Stimulated activated naive CD8-positive, alpha-beta T cell treated with anti-CD3 and anti-CD28 coated beads, Interleukin-15, Interleukin-2, amounts not matched to agents 100 ng/mL and 50 ng/mL, for 24 hours (primary cell): ENCODE data around the gene CD84.
"Not testable (repeated sequence)": the region's sequence is repeated elsewhere in the genome, so short reads cannot be mapped to it uniquely, and the experiment has no call there.

Experiments used
- H3K27ac Mint-ChIP-seq: one replicate; pipeline ENCODE4 v1.8.0; 2021; ENCODE audit warnings: mild to moderate bottlenecking, mixed read lengths
- H3K27me3 Mint-ChIP-seq: one replicate; pipeline ENCODE4 v1.8.0; 2021; ENCODE audit warnings: mixed read lengths
- H3K36me3 Mint-ChIP-seq: one replicate; pipeline ENCODE4 v1.8.0; 2021; ENCODE audit warnings: low read depth, mixed read lengths
- H3K4me1 Mint-ChIP-seq: one replicate; pipeline ENCODE4 v1.8.0; 2021; ENCODE audit warnings: low read depth, mixed read lengths
- H3K4me3 Mint-ChIP-seq: one replicate; pipeline ENCODE4 v1.8.0; 2021; ENCODE audit warnings: mild to moderate bottlenecking, mixed read lengths
- H3K9me3 Mint-ChIP-seq: one replicate; pipeline ENCODE4 v1.8.0; 2021; ENCODE audit warnings: mixed read lengths

Gene CD84

GRCh38 chr1:160499631-160500030, 79.7 kb downstream of the CD84 start:
- H3K9me3 Mint-ChIP-seq, result peaks cover 39% of the 10 kb centered on the region
- H3K36me3 Mint-ChIP-seq, result peaks cover 72% of the 10 kb centered on the region
- no peak overlapping the region for H3K4me3 Mint-ChIP-seq
- H3K27me3 Mint-ChIP-seq, result no peaks in the 10 kb centered on the region
- peaks cover 55% of the 10 kb centered on the region for H3K4me1 Mint-ChIP-seq
- peak overlapping the region; percentile 10 for H3K27ac Mint-ChIP-seq

GRCh38 chr1:160498301-160499065, 80.8 kb downstream of the CD84 start:
- Mint-ChIP-seq H3K27ac (peak overlapping the region; percentile 36), H3K36me3 (peaks cover 61% of the 10 kb centered on the region), H3K9me3 (peaks cover 39% of the 10 kb centered on the region), H3K4me1 (peaks cover 44% of the 10 kb centered on the region)
- H3K27me3 Mint-ChIP-seq, H3K4me3 Mint-ChIP-seq: not testable (repeated sequence)

- Mint-ChIP-seq H3K36me3 (peaks cover 39% of the 10 kb centered on the region), H3K27me3 (no peaks in the 10 kb centered on the region), H3K4me1 (peaks cover 22% of the 10 kb centered on the region), H3K9me3 (peaks cover 29% of the 10 kb centered on the region), H3K4me3 (no peak overlapping the region), H3K27ac (peak overlapping the region; percentile 71)
Observed at GRCh38 chr1:160496334-160496733, 83.0 kb downstream of the CD84 start.

GRCh38 chr1:160494620-160495019, 84.7 kb downstream of the CD84 start:
- peaks cover 23% of the 10 kb centered on the region for H3K9me3 Mint-ChIP-seq
- no peak overlapping the region for H3K27ac Mint-ChIP-seq
- peaks cover 18% of the 10 kb centered on the region for H3K4me1 Mint-ChIP-seq

GRCh38 chr1:160492617-160493016, 86.7 kb downstream of the CD84 start:
- H3K4me1 Mint-ChIP-seq, result peaks cover 26% of the 10 kb centered on the region
- no peak overlapping the region for H3K4me3 Mint-ChIP-seq
- H3K27ac Mint-ChIP-seq, result no peak overlapping the region
- H3K27me3 Mint-ChIP-seq, result no peaks in the 10 kb centered on the region
- H3K9me3 Mint-ChIP-seq, result peaks cover 8% of the 10 kb centered on the region
- peaks cover 9% of the 10 kb centered on the region for H3K36me3 Mint-ChIP-seq

More at GRCh38 chr1:160494620-160495019, 84.7 kb downstream of the CD84 start:
- peaks cover 23% of the 10 kb centered on the region for H3K36me3 Mint-ChIP-seq
- H3K27me3 Mint-ChIP-seq, result no peaks in the 10 kb centered on the region
- H3K4me3 Mint-ChIP-seq, result no peak overlapping the region

- H3K4me3 Mint-ChIP-seq, result no peak overlapping the region
- peaks cover 10% of the 10 kb centered on the region for H3K36me3 Mint-ChIP-seq
- peaks cover 30% of the 10 kb centered on the region for H3K4me1 Mint-ChIP-seq
- H3K27ac Mint-ChIP-seq, result no peak overlapping the region
- H3K27me3 Mint-ChIP-seq, result no peaks in the 10 kb centered on the region
- peaks cover 8% of the 10 kb centered on the region for H3K9me3 Mint-ChIP-seq
Observed at GRCh38 chr1:160491981-160492380, 87.3 kb downstream of the CD84 start.
